Measurements from ENCODE around the gene DNAJC2. TPM values are rescaled to one million over a fixed set of nuclear protein-coding genes. Genes with fewer than 3 reads are reported as not detected.
"Not testable (repeated sequence)": the region's sequence is repeated elsewhere in the genome, so short reads cannot be mapped to it uniquely, and the experiment has no call there.

Gene DNAJC2
- total RNA-seq, 2 donors from 2014 or later = 16.0 to 20.1 TPM

DNA sequence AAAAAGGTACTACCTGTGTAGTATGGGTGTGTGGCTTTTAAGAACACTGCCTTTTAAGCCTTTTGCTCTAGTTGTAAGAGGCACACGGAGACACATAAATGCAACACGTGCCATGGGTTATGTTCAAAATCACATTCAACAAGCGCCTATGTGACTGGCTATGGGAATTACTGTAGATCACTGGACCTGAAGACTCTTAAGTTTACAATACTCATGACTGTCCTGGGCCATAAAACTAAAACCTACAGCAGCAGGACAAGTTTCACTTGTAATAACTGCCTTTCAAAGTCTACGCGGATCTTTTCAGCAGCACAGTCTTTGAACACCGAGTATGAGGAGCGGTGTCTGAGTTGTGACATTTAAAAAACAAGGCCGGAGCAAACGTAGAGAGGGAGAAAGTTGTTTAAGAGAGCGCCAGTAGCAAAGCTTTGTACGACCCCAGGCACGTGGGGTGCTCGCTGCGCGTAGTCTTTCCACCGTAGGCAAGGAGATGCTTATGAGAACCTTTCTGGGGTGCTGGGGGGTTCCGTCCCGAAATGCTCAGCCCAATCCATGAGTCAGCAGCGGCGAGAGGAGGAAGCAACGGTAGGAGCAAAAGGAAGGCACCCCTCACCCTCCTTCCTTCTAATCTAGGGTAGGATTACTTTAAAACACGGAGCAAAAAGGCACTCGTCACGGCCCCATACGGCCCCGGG, 662 bp downstream of the DNAJC2 start:
- DNase-seq (ENCODE audit: low spot score) = no peak
- intact Hi-C loops (cut with DNase I) = loop anchor here in 1 of 2 donors (10.0 kb wide), 1 partner anchor 1059 kb away; the partner anchor contains the start of gene SH2B2

DNA sequence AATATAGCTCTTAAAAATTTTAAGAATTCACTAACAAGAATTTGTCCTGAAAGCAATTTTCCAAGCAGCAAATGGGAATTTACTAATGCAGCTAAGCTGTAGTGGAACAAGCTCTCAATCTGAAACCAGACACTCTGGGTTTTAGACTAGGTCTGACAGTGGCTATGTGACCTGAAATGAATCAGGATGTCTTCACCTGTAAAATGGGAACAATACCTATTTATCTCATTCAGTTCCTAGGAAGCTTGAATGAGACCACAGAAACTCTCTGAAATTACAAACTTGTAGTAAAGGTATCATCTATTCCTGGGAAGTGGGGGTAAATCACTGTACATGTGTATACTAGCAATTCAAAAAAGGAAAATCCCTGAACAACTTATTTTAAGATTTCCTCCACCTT, 1.2 kb downstream of the DNAJC2 start:
- DNase-seq (ENCODE audit: low spot score) = no peak
- intact Hi-C loops (cut with DNase I) = loop anchor here in 1 of 2 donors (10.0 kb wide), 1 partner anchor 1059 kb away; the partner anchor contains the start of gene SH2B2

DNA sequence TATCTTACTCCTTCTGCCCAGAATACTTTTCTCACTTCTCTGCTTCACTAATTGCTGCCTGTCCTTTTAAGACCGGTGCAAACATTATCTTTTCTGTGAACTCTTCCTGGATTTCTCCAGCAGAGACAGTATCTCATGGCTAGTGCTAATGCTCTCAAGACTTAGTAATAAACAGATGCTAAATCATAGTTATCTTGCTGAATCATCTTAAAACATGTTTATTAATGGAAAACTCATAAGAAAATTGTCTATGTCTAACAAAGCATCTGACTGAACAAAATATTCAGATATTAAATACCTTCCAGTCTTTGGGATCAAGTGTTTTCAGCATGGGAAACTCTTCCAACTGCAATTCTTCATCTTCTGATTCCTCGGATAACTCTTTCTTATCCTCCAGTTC, 3.1 kb downstream of the DNAJC2 start:
- DNase-seq (ENCODE audit: low spot score) = no peak
- intact Hi-C loops (cut with DNase I) = loop anchor here in 1 of 2 donors (10.0 kb wide), 1 partner anchor 1057 kb away; the partner anchor contains the start of gene SH2B2

DNA sequence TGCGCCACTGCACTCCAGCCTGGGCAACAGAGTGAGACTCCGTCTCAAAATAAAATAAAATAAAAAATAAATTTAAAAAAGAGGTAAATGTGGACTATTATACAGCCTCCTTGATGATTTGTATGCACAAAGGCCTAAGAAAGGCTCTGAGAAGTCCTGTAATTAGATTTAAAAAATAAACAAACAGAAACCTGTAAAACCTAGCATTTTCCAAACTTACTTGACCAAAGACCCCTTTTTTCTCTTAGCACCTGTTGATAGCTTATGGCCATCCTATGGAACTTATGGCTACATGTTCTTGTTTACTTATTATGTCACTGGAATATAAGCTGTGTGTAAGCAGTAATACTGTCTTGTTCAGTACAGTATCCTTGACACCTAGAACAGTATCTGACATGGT, 5.7 kb downstream of the DNAJC2 start:
- intact Hi-C loops (cut with DNase I) = no loop called here
- DNase-seq (ENCODE audit: low spot score) = no peak

DNA sequence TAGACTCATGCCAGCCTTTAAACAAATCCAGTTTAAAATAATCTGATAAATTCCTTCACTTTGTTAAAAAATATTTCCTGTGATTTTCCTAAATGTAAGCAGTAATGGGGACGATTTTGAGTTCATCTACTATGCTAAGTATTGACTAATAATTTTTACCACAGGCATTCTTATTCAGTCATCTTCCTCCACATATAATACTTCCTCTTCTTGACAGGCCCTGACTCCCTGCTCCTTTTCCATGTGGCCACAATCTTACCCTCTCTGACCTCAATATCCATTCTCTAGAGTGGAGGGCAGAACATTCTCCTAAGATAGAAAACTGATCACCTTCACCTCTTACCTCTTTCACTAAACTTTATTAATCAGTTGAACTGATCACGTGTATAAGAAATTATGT, 7.8 kb downstream of the DNAJC2 start:
- intact Hi-C loops (cut with DNase I) = no loop called here
- DNase-seq (ENCODE audit: low spot score) = no peak

DNA sequence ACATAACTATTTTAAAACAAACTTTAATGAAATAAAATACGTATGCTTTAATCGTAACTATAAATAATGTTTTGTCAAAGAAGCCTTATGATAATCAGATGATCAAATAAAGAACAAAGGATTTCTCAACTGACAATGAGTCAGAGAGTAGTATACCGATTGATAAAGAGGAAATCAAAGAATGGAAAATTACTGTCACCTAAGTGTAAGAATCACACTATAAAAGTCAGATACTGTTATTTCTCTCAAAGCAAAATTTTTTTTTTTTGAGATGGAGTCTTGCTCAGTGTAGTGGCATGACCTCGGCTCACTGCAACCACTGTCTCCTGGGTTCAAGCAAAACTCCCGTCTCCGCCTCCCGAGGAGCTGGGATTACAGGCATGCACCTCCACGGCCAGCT, 18.8 kb downstream of the DNAJC2 start:
- intact Hi-C loops (cut with DNase I) = no loop called here
- no peak for DNase-seq (ENCODE audit: low spot score)

DNA sequence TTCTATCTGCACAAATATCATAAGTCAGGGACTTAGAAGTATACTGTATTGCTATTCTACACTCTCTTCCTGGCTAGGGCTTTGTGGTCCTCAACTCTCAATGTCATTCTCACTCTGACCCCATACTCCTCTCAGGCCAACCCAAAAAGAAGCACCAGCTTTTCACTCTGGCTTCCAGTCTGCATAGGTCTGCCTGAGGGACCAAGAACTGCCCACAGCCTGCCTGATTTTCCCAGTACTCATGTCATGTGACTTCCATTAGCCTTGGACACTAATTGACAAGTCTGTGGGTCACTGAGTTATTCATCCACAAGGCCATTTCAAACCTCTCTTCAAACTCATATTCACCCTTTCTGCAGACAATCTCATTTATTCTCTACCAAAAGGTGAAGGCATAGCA, 27.6 kb downstream of the DNAJC2 start:
- intact Hi-C loops (cut with DNase I) = no loop called here
- no peak for DNase-seq (ENCODE audit: low spot score)

DNA sequence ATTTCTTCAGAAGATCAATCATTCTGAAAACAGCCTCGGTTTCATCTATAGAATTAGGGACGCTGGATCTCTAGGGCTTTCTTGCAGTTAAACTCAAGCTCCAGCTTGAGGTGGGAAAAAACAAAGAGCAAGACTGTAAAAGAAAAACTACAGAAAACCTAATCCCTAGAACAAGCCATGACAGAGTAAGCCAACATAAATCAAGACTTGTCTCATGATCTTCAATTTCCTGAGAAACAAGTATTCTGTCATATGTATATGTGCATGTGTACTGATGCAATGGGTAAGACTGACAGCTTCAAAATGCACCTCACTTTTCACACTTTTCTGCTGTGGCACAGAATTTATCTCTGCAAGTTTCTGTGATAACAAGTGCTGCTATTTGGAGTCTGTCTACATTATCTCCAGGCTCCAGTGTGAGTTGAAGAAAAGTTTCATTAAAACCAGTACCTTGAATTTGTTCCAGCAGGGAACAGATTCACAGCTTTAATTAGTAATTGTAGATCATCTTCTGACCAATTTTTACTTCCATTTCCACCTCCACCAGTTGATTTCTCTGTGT, 28.1 kb downstream of the DNAJC2 start:
- intact Hi-C loops (cut with DNase I) = no loop called here
- no peak for DNase-seq (ENCODE audit: low spot score)

DNA sequence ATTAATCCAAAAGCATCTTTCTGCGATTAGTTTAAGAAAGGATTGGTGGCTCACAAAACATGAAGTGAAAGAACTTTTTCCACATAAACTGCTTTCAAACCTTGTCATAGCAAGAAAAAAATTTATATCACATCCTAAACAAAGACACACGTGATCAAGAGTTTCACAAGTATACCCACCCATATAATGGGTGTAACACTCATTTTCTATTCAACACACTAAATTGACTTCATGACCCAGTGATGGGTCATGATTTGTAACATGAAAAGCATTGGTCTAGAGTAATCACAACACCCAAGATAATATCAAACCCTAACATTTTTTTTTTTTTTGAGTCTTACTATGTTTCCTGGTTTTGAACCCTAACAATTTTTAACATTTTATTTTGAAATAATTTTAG, 29.7 kb downstream of the DNAJC2 start:
- no peak for DNase-seq (ENCODE audit: low spot score)
- intact Hi-C loops (cut with DNase I) = no loop called here

DNA sequence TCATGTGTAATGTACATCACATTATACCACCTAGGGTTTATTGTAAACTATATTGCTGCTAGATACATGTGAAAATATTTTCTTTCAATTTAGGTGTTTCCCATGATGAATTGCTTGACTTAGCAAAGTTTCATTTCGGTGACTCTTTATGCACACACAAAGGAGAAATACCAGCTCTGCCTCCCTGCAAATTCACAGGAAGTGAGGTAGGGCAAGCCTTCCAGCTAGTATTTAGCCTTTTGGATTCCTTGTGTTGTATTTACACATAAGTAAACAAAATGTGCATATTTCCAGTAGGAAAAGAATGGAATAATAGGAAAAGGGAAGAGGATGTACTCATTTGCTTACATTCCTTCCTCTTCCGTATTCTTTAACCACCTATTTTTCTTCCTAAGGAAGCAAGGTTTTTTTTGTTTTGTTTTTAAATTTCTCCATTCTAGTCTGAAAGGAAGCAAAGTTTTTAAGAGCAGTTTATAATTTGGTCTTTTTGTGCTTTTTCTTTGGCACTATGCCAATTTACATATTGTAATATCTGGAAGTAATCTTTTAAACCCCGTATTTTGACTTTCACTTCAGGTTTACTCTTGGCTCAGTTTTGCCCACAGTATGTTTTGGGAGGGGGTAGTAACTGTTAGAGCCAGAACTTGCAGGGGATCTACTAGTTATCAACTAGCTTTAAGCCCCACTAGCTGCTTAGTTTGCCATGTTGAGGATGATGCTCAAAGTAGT, 36.9 kb downstream of the DNAJC2 start:
- DNase-seq (ENCODE audit: low spot score) = no peak
- intact Hi-C loops (cut with DNase I) = no loop called here

DNA sequence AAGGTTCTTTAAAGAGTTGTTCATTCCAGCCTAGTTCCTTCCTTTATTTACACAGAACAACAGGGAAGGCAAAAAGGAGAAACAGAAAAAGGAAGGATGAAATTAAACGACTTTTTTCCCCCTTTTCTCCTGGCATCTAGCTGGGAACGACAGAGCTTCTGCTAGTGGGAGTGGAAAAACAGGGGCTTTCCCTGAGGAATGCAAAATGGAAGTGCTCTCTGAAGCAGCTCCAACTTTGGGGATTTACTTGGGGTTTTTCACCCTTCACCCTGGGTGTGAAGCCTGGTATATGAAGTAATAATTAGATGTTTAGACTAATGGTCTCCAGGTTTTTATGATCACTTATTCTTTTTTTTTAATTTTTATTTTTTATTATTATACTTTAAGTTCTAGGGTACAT, 43.1 kb downstream of the DNAJC2 start:
- DNase-seq (ENCODE audit: low spot score) = no peak
- intact Hi-C loops (cut with DNase I) = no loop called here

DNA sequence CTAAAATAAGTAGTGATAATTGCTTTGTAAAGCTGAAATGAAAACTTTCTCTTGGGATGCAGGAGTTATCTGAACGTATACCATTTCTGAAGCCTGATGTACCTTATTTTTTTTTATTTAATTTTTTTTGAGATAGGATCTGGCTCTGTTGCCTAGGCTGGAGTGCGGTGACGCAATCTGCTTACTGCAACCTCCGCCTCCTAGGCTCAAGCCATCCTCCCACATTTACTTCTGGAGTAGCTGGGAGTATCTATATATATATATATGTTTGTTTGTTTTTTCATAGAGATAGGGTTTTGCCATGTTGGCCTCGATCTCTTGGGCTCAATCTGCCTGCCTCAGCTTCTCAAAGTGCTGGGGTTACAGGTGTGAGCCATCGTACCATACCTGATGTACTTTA, 44.9 kb downstream of the DNAJC2 start:
- no peak for DNase-seq (ENCODE audit: low spot score)
- intact Hi-C loops (cut with DNase I) = loop anchor here in 1 of 2 donors (5.0 kb wide), 1 partner anchor 377 kb away; no protein-coding TSS in a partner anchor

DNA sequence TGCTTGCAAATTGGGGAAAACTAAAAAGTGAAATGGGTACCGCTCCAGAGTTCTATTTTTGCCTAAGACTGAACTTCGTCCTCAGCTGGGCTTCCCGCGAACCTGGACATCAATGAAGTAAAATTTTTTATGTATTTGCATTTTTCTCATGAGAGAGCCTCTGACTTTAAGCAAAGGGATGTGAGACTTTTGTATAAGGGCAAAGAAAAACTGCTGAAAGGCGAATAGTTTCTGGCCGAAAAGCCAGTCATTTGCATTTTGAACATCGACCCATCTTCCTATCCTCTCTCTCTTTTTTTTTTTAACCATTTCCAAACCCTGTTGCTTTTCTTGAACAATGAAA, 46.8 kb downstream of the DNAJC2 start:
- intact Hi-C loops (cut with DNase I) = loop anchor here in 1 of 2 donors (5.0 kb wide), 1 partner anchor 376 kb away; no protein-coding TSS in a partner anchor
- no peak for DNase-seq (ENCODE audit: low spot score)

DNA sequence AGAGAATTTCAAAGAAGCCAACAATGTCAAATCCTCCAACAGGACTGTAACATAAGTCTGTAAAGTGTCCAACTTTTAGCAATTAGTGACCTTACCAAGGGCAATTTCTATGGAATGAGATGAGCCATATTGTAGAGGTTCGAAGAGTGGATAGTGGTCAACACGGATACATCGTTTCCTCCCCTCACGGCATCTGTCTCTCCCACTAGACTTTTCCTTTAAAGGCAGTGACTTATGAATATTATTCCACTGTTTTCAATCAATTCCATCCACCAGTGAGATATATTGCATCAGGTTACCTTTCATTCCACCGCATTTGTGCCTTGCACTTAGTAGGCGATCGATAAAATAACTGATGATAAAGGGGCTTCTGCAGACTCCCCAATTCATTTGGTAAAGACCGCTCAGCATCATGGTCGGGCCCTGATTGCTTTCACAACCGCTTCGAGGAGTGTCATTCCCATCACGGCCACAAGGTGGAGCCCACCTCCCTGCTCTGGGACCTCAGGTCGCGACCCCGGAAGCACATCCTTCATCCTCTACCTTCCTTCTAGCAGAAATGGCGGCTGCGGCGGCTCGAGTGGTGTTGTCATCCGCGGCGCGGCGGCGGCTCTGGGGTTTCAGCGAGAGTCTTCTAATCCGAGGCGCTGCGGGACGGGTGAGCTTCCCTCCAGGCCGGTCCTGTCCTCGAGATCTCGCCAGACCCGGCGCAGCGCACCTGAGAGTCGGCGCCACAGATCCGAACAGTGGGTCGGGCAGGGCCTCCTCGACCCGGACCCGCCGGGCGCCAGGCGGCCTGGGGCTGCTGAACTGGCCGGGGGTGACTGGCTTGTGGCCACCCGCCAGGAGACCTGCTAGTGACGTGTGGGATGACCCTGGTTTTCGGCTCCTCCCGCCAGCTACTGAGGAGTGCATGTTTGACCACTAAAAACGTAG, 47.4 kb downstream of the DNAJC2 start, which contains the start of gene PMPCB:
Gene PMPCB, plus strand, starts transcription at position 535 of the 936 bp plus-strand sequence. Its CDS starts 25 bp downstream, at position 560.
- DNase-seq (ENCODE audit: low spot score) = peak; percentile 99
- intact Hi-C loops (cut with DNase I) = loop anchor here in 1 of 2 donors (5.0 kb wide), 1 partner anchor 375 kb away; no protein-coding TSS in a partner anchor

DNA sequence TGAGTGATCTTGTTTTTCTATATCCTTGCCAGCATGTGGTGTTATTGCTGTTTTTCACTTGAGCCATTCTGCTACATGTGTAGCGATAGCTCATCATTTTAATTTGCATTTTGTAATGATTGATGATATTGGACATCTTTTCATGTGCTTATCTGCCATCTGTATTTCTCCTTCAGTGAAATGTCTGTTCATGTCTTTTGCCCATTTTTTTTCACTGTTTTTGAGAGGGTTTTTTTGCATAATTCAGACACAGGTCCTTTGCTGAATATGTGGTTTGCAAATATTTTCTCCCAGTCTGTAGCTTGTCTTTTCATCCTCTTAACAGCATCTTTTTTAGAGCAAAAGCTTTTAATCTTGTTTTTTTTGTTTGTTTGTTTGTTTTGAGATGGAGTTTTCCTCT, 51.0 kb downstream of the DNAJC2 start:
- intact Hi-C loops (cut with DNase I) = no loop called here
- no peak for DNase-seq (ENCODE audit: low spot score)

DNA sequence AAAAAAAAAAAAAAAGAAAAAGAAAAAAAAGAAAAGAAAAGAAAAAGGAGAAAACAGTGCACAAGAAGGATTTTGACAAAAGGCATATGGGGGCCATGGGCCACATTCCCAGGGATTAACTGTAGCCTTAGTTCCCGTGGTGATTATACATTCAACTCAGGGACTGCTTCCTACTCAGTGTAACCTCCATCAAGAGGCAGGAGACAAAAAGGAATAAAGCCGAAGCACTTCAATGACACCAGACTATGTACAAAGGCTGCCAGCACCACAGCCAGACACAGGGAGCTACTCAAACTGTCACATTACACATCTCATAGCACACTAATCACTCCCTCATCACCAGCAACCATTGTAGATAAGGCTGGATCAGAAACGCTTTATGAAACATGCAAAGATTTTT, 52.4 kb downstream of the DNAJC2 start:
- intact Hi-C loops (cut with DNase I) = no loop called here
- DNase-seq (ENCODE audit: low spot score) = no peak

DNA sequence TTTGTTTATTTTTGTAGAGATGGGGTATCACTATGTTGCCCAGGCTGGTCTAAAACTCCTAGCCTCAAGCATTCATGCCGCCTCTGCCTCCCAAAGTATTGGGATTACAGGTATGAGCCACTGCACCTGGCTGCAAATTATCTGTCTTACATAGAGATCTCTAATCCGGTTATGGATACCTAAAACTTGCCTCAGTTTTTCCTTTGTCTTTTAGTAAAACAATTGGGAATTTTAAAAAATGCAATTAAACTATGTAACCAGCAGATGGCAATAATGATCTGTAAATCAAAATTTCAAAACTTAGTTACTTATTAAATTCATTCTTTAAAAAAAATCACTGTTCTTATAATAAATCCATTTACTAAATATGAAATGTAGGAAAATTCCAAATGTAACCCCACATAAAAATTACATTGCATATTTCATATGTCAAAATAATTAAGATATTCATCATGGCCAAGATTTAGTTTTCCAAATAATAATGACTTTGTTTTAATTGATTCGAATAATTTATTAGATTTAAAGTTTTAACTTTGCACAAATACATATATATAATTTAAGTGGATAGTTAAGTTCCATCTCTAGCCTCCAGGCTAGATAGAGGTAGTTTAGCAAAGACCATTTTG, 61.7 kb downstream of the DNAJC2 start:
- intact Hi-C loops (cut with DNase I); DNase-seq (ENCODE audit: low spot score): not testable (repeated sequence)

DNA sequence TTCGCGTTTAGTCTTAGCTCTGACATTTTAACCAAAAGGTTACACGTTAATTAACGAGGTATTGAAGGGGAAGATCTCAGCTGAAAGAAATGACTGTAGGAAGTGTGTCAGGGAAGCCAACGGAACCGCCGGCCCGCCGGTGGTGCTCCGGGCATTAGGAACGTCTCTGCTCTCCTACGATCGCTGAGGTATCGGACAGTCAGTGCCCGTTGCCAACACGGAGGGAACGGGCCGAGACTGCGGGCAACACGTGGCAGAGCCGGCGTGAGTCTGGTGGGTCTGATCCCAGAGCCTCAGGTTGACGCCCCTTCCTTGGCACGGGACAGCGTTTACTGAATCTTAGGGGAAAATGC, 63.8 kb downstream of the DNAJC2 start:
- peak; percentile 80 for DNase-seq (ENCODE audit: low spot score)
- intact Hi-C loops (cut with DNase I) = not testable (repeated sequence)
